ENCODE data around the gene JMJD8.

JMJD8 gene

DNA sequence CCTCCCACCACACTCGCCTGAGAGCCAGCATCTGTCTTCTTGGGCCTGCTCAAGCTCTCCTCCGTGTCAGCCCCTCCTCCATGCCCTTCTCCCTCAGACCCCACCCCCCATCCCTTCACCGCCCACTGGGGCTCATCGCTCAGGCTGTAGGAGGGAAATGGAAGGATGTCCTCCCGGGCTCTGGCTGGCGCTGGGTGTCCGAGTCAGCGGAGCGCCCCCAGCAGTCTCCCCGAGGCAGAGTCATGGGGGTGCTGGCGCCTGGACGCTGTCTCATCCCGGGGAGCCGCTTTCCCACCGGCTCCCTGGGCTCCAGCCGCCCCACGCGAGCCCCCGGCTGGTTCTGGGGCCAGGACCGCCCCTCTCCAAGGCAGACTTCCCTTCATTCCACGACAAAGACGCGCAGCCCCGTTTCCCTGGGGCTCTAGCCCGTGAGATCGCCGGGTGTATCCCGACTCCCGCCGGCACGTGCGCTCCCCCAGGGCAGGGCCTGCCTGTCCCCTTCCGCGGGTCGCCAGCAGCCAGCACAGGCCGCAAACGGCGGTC, 36.4 kb upstream of the JMJD8 start (continued):
- TF ChIP-seq ZNF175 (tag by site-specific recombination; IDR thresholded peaks at IDR 0.05), result no peak
- TF ChIP-seq ZIC2 (tag by site-specific recombination; IDR thresholded peaks at IDR 0.05), result peak; percentile 92
- no peak for TF ChIP-seq ZNF473 (tag by site-specific recombination; IDR thresholded peaks at IDR 0.05)
- no peak for TF ChIP-seq ZNF184 (tag by site-specific recombination; IDR thresholded peaks at IDR 0.05)
- no peak for TF ChIP-seq ZNF169 (tag by site-specific recombination; IDR thresholded peaks at IDR 0.05)
- no peak for TF ChIP-seq ZNF280C (tag by site-specific recombination; IDR thresholded peaks at IDR 0.05)
- no peak for TF ChIP-seq ZNF391 (tag by site-specific recombination; IDR thresholded peaks at IDR 0.05; ENCODE audit: borderline replicate concordance, low read depth)
- TF ChIP-seq YY2 (tag by site-specific recombination; IDR thresholded peaks at IDR 0.05), result no peak
- TF ChIP-seq TCF7L2 (IDR thresholded peaks at IDR 0.05; ENCODE audit: borderline replicate concordance, low read depth, low read length), result no peak
- no peak for TF ChIP-seq SCRT1 (tag by site-specific recombination; IDR thresholded peaks at IDR 0.05; ENCODE audit: borderline replicate concordance)
- no peak for TF ChIP-seq ZNF362 (tag by site-specific recombination; IDR thresholded peaks at IDR 0.05)
- TF ChIP-seq ZNF155 (tag by site-specific recombination; IDR thresholded peaks at IDR 0.05), result no peak
- no peak for TF ChIP-seq ZNF354C (tag by site-specific recombination; IDR thresholded peaks at IDR 0.05; ENCODE audit: borderline replicate concordance, low read depth)
- no peak for TF ChIP-seq ZBTB21 (tag by site-specific recombination; IDR thresholded peaks at IDR 0.05)
- no peak for TF ChIP-seq ZNF654 (tag by site-specific recombination; IDR thresholded peaks at IDR 0.05; ENCODE audit: low read depth)
- peak; percentile 74; the same call in 1 of the 2 replicates for TF ChIP-seq ZBTB7A (tag by site-specific recombination; IDR thresholded peaks at IDR 0.05; ENCODE audit: low read depth)
- peak; percentile 54; the same call in 1 of the 2 replicates for TF ChIP-seq ZBTB48 (tag by site-specific recombination; IDR thresholded peaks at IDR 0.05)
- TF ChIP-seq ZFP37 (tag by site-specific recombination; IDR thresholded peaks at IDR 0.05), result peak; percentile 70; the same call in 1 of the 2 replicates
- TF ChIP-seq, protein P1, sequence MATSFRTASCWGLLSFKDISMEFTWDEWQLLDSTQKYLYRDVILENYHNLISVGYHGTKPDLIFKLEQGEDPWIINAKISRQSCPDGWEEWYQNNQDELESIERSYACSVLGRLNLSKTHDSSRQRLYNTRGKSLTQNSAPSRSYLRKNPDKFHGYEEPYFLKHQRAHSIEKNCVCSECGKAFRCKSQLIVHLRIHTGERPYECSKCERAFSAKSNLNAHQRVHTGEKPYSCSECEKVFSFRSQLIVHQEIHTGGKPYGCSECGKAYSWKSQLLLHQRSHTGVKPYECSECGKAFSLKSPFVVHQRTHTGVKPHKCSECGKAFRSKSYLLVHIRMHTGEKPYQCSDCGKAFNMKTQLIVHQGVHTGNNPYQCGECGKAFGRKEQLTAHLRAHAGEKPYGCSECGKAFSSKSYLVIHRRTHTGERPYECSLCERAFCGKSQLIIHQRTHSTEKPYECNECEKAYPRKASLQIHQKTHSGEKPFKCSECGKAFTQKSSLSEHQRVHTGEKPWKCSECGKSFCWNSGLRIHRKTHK (tag by site-specific recombination; IDR thresholded peaks at IDR 0.05), result no peak
- peak; percentile 39; the same call in 1 of the 2 replicates for TF ChIP-seq KLF16 (tag by site-specific recombination; IDR thresholded peaks at IDR 0.05)
- TF ChIP-seq ZNF560 (tag by site-specific recombination; IDR thresholded peaks at IDR 0.05; ENCODE audit: borderline replicate concordance), result no peak
- peak; percentile 91 for TF ChIP-seq PATZ1 (tag by site-specific recombination; IDR thresholded peaks at IDR 0.05)
- TF ChIP-seq ZBTB20 (tag by site-specific recombination; IDR thresholded peaks at IDR 0.05), result peak; percentile 91
- TF ChIP-seq ZNF549 (tag by site-specific recombination; IDR thresholded peaks at IDR 0.05), result no peak
- TF ChIP-seq, protein P2, sequence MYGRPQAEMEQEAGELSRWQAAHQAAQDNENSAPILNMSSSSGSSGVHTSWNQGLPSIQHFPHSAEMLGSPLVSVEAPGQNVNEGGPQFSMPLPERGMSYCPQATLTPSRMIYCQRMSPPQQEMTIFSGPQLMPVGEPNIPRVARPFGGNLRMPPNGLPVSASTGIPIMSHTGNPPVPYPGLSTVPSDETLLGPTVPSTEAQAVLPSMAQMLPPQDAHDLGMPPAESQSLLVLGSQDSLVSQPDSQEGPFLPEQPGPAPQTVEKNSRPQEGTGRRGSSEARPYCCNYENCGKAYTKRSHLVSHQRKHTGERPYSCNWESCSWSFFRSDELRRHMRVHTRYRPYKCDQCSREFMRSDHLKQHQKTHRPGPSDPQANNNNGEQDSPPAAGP (tag by site-specific recombination; IDR thresholded peaks at IDR 0.05), result 0 out of 2 replicates have a peak, but pooled peaks have one; percentile 27
- no peak for TF ChIP-seq ZNF530 (tag by site-specific recombination; IDR thresholded peaks at IDR 0.05; ENCODE audit: low read depth)
- peak; percentile 29; the same call in 1 of the 2 replicates for TF ChIP-seq ZNF837 (tag by site-specific recombination; IDR thresholded peaks at IDR 0.05)
- TF ChIP-seq, protein P3, sequence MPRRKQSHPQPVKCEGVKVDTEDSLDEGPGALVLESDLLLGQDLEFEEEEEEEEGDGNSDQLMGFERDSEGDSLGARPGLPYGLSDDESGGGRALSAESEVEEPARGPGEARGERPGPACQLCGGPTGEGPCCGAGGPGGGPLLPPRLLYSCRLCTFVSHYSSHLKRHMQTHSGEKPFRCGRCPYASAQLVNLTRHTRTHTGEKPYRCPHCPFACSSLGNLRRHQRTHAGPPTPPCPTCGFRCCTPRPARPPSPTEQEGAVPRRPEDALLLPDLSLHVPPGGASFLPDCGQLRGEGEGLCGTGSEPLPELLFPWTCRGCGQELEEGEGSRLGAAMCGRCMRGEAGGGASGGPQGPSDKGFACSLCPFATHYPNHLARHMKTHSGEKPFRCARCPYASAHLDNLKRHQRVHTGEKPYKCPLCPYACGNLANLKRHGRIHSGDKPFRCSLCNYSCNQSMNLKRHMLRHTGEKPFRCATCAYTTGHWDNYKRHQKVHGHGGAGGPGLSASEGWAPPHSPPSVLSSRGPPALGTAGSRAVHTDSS (tag by site-specific recombination; IDR thresholded peaks at IDR 0.05), result no peak
- TF ChIP-seq ZFHX2 (tag by site-specific recombination; conservative IDR thresholded peaks at IDR 0.05), result peak; percentile 97
- peak; percentile 89 for TF ChIP-seq ZNF76 (tag by site-specific recombination; IDR thresholded peaks at IDR 0.05; ENCODE audit: borderline replicate concordance, low read depth)

Measured in HEK293 (cell line).